Measurements from ENCODE around the gene VPS37D.
A peak's percentile ranks its signal among the peaks of the same experiment; 100 is the strongest.
"Not testable (repeated sequence)": the region's sequence is repeated elsewhere in the genome, so short reads cannot be mapped to it uniquely, and the experiment has no call there.

The VPS37D gene

GRCh38 chr7:73633844-73634243, 33.8 kb upstream of the VPS37D start:
- no peak for DNase-seq
- Mint-ChIP-seq H3K4me1 (peaks cover 2% of the 10 kb centered on the region), H3K4me3 (no peak overlapping the region), H3K27ac (no peak overlapping the region), H3K27me3 (peaks cover 34% of the 10 kb centered on the region), H3K36me3 (ENCODE audit: low read depth) (no peaks in the 10 kb centered on the region), H3K9me3 (no peaks in the 10 kb centered on the region)
- no peak for ATAC-seq

GRCh38 chr7:73635428-73636200, 32.0 kb upstream of the VPS37D start:
- DNase-seq (no peak), ATAC-seq (no peak)
- no peak overlapping the region for H3K4me3 Mint-ChIP-seq
- H3K27ac Mint-ChIP-seq = no peak overlapping the region
- H3K9me3 Mint-ChIP-seq = no peaks in the 10 kb centered on the region
- H3K27me3 Mint-ChIP-seq = peaks cover 27% of the 10 kb centered on the region
- H3K4me1 Mint-ChIP-seq = peaks cover 2% of the 10 kb centered on the region
- H3K36me3 Mint-ChIP-seq (ENCODE audit: low read depth) = no peaks in the 10 kb centered on the region

- Mint-ChIP-seq H3K27ac (no peak overlapping the region), H3K36me3 (ENCODE audit: low read depth) (no peaks in the 10 kb centered on the region), H3K4me1 (peaks cover 2% of the 10 kb centered on the region), H3K27me3 (peaks cover 14% of the 10 kb centered on the region), H3K4me3 (no peak overlapping the region), H3K9me3 (no peaks in the 10 kb centered on the region)
- DNase-seq = no peak
- ATAC-seq = no peak
Observed at GRCh38 chr7:73638911-73639310, 28.7 kb upstream of the VPS37D start.

- no peak for DNase-seq
- no peak for ATAC-seq
- Mint-ChIP-seq H3K4me3 (no peak overlapping the region), H3K36me3 (ENCODE audit: low read depth) (no peaks in the 10 kb centered on the region), H3K27ac (no peak overlapping the region), H3K4me1 (no peaks in the 10 kb centered on the region), H3K27me3 (peaks cover 31% of the 10 kb centered on the region), H3K9me3 (no peaks in the 10 kb centered on the region)
Observed at GRCh38 chr7:73642834-73643233, 24.8 kb upstream of the VPS37D start.

GRCh38 chr7:73644688-73645286, 22.8 kb upstream of the VPS37D start:
- ATAC-seq = no peak
- Mint-ChIP-seq H3K27ac (no peak overlapping the region), H3K4me3 (no peak overlapping the region), H3K4me1 (peaks cover 11% of the 10 kb centered on the region), H3K9me3 (no peaks in the 10 kb centered on the region), H3K27me3 (peaks cover 48% of the 10 kb centered on the region), H3K36me3 (ENCODE audit: low read depth) (no peaks in the 10 kb centered on the region)
- DNase-seq = no peak

GRCh38 chr7:73645643-73646174, 21.9 kb upstream of the VPS37D start:
- Mint-ChIP-seq H3K36me3 (ENCODE audit: low read depth) (no peaks in the 10 kb centered on the region), H3K27ac (no peak overlapping the region), H3K4me3 (no peak overlapping the region), H3K4me1 (peaks cover 12% of the 10 kb centered on the region), H3K9me3 (no peaks in the 10 kb centered on the region), H3K27me3 (peaks cover 57% of the 10 kb centered on the region)
- DNase-seq (no peak), ATAC-seq (no peak)

GRCh38 chr7:73646785-73647724, 20.6 kb upstream of the VPS37D start:
- DNase-seq (no peak), ATAC-seq (no peak)
- H3K27ac Mint-ChIP-seq = no peak overlapping the region
- peaks cover 61% of the 10 kb centered on the region for H3K27me3 Mint-ChIP-seq
- no peak overlapping the region for H3K4me3 Mint-ChIP-seq
- H3K4me1 Mint-ChIP-seq = peaks cover 12% of the 10 kb centered on the region
- no peaks in the 10 kb centered on the region for H3K36me3 Mint-ChIP-seq (ENCODE audit: low read depth)
- H3K9me3 Mint-ChIP-seq = no peaks in the 10 kb centered on the region

- Mint-ChIP-seq H3K36me3 (ENCODE audit: low read depth) (no peaks in the 10 kb centered on the region), H3K4me1 (peaks cover 12% of the 10 kb centered on the region), H3K27me3 (peaks cover 65% of the 10 kb centered on the region), H3K4me3 (peak overlapping the region; percentile 24), H3K27ac (no peak overlapping the region), H3K9me3 (no peaks in the 10 kb centered on the region)
- ATAC-seq = peak; percentile 62
- peak; percentile 32 for DNase-seq
Observed at GRCh38 chr7:73647725-73648592, 19.7 kb upstream of the VPS37D start.

- ATAC-seq (no peak), DNase-seq (no peak)
- Mint-ChIP-seq H3K36me3 (ENCODE audit: low read depth) (no peaks in the 10 kb centered on the region), H3K27me3 (peaks cover 66% of the 10 kb centered on the region), H3K27ac (no peak overlapping the region), H3K4me1 (peaks cover 12% of the 10 kb centered on the region), H3K4me3 (peak overlapping the region; percentile 24), H3K9me3 (no peaks in the 10 kb centered on the region)
Observed at GRCh38 chr7:73648593-73649332, 18.9 kb upstream of the VPS37D start.

- Mint-ChIP-seq H3K4me3 (no peak overlapping the region), H3K27me3 (peaks cover 66% of the 10 kb centered on the region), H3K27ac (no peak overlapping the region), H3K36me3 (ENCODE audit: low read depth) (no peaks in the 10 kb centered on the region), H3K4me1 (peaks cover 12% of the 10 kb centered on the region), H3K9me3 (no peaks in the 10 kb centered on the region)
- no peak for DNase-seq
- no peak for ATAC-seq
Observed at GRCh38 chr7:73649576-73649975, 18.1 kb upstream of the VPS37D start.

- no peak overlapping the region for H3K27ac Mint-ChIP-seq
- H3K27me3 Mint-ChIP-seq = peaks cover 58% of the 10 kb centered on the region
- DNase-seq = no peak
- no peak for ATAC-seq
- no peaks in the 10 kb centered on the region for H3K36me3 Mint-ChIP-seq (ENCODE audit: low read depth)
- H3K4me1 Mint-ChIP-seq = peaks cover 12% of the 10 kb centered on the region
- no peaks in the 10 kb centered on the region for H3K9me3 Mint-ChIP-seq
- no peak overlapping the region for H3K4me3 Mint-ChIP-seq
Observed at GRCh38 chr7:73650524-73650923, 17.1 kb upstream of the VPS37D start.

- Mint-ChIP-seq H3K36me3 (ENCODE audit: low read depth) (no peaks in the 10 kb centered on the region), H3K4me1 (peaks cover 12% of the 10 kb centered on the region), H3K9me3 (no peaks in the 10 kb centered on the region), H3K27me3 (peaks cover 43% of the 10 kb centered on the region), H3K27ac (no peak overlapping the region), H3K4me3 (no peak overlapping the region)
- DNase-seq = no peak
- ATAC-seq = no peak
Observed at GRCh38 chr7:73652541-73652949, 15.1 kb upstream of the VPS37D start.

- H3K4me3 Mint-ChIP-seq = not testable (repeated sequence)
Observed at GRCh38 chr7:73655309-73655708, 12.3 kb upstream of the VPS37D start.

More at GRCh38 chr7:73655309-73655708, 12.3 kb upstream of the VPS37D start:
- H3K27me3 Mint-ChIP-seq = peaks cover 35% of the 10 kb centered on the region
- not testable (repeated sequence) for H3K4me1 Mint-ChIP-seq; DNase-seq; H3K36me3 Mint-ChIP-seq (ENCODE audit: low read depth); H3K27ac Mint-ChIP-seq; H3K9me3 Mint-ChIP-seq; ATAC-seq

Measured in activated naive CD8-positive, alpha-beta T cell treated with anti-CD3 and anti-CD28 coated beads, Interleukin-2, amount 50 U/mL, for 24 hours (primary cell).